ENCODE results near the gene ALKBH6.

Gene ALKBH6

GRCh38 chr19:36025541-36025940, 11.5 kb upstream of the ALKBH6 start:
- ATAC-seq, result no peak
- TF ChIP-seq PPARA (CRISPR knock-in tag; IDR thresholded peaks at IDR 0.05; ENCODE audit: borderline replicate concordance), result no peak
- TF ChIP-seq ARNTL (CRISPR knock-in tag; IDR thresholded peaks at IDR 0.05; ENCODE audit: borderline replicate concordance, low read depth), result no peak
- TF ChIP-seq BACH2 (CRISPR knock-in tag; IDR thresholded peaks at IDR 0.05; ENCODE audit: borderline replicate concordance), result no peak
- no peak for TF ChIP-seq ZNF8 (CRISPR knock-in tag; IDR thresholded peaks at IDR 0.05)
- no peak for TF ChIP-seq OSR1 (CRISPR knock-in tag; IDR thresholded peaks at IDR 0.05)
- TF ChIP-seq ISL1 (CRISPR knock-in tag; IDR thresholded peaks at IDR 0.05), result no peak
- no peak for TF ChIP-seq PATZ1 (CRISPR knock-in tag; IDR thresholded peaks at IDR 0.05; ENCODE audit: borderline replicate concordance)
- no peak for TF ChIP-seq SNAI2 (CRISPR knock-in tag; IDR thresholded peaks at IDR 0.05)
- TF ChIP-seq TCF4 (CRISPR knock-in tag; IDR thresholded peaks at IDR 0.05; ENCODE audit: borderline replicate concordance), result no peak
- no peak for TF ChIP-seq ESRRG (CRISPR knock-in tag; IDR thresholded peaks at IDR 0.05)
- TF ChIP-seq, protein P1, sequence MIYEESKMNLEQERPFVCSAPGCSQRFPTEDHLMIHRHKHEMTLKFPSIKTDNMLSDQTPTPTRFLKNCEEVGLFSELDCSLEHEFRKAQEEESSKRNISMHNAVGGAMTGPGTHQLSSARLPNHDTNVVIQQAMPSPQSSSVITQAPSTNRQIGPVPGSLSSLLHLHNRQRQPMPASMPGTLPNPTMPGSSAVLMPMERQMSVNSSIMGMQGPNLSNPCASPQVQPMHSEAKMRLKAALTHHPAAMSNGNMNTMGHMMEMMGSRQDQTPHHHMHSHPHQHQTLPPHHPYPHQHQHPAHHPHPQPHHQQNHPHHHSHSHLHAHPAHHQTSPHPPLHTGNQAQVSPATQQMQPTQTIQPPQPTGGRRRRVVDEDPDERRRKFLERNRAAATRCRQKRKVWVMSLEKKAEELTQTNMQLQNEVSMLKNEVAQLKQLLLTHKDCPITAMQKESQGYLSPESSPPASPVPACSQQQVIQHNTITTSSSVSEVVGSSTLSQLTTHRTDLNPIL (CRISPR knock-in tag; IDR thresholded peaks at IDR 0.05; ENCODE audit: low read depth), result no peak
- TF ChIP-seq, protein P2, sequence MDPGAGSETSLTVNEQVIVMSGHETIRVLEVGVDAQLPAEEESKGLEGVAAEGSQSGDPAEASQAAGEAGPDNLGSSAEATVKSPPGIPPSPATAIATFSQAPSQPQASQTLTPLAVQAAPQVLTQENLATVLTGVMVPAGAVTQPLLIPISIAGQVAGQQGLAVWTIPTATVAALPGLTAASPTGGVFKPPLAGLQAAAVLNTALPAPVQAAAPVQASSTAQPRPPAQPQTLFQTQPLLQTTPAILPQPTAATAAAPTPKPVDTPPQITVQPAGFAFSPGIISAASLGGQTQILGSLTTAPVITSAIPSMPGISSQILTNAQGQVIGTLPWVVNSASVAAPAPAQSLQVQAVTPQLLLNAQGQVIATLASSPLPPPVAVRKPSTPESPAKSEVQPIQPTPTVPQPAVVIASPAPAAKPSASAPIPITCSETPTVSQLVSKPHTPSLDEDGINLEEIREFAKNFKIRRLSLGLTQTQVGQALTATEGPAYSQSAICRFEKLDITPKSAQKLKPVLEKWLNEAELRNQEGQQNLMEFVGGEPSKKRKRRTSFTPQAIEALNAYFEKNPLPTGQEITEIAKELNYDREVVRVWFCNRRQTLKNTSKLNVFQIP (CRISPR knock-in tag; IDR thresholded peaks at IDR 0.05; ENCODE audit: borderline replicate concordance, low read depth), result no peak
- no peak for TF ChIP-seq TSHZ2 (CRISPR knock-in tag; IDR thresholded peaks at IDR 0.05)
- no peak for TF ChIP-seq ZFP3 (CRISPR knock-in tag; IDR thresholded peaks at IDR 0.05)
- no peak for TF ChIP-seq ZFP30 (CRISPR knock-in tag; IDR thresholded peaks at IDR 0.05)
- no peak for TF ChIP-seq ZNF70 (CRISPR knock-in tag; IDR thresholded peaks at IDR 0.05)
- TF ChIP-seq TOX (CRISPR knock-in tag; IDR thresholded peaks at IDR 0.05; ENCODE audit: borderline replicate concordance), result no peak
- no peak for TF ChIP-seq GLIS3 (CRISPR knock-in tag; IDR thresholded peaks at IDR 0.05)
- no peak for TF ChIP-seq CSDC2 (CRISPR knock-in tag; IDR thresholded peaks at IDR 0.05)
- TF ChIP-seq ZC3H10 (CRISPR knock-in tag; IDR thresholded peaks at IDR 0.05), result no peak

DNA sequence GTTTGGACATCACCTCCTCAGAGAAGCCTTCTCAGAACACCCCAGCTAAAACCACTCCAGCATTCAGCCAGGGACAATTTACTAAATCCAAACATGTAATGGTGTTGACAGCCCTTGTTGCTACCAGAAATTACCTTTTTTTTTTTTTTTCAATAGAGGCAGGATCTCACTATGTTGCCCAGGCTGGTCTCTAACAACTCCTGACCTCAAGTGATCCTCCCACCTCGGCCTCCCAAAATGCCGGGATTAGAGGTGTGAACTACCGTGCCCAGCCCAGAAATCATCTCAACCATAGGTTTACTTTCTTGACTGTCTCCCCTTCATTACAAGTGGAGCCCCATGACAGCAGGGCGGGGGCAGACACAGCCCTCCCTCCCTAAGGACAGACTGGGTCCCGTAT, 9.4 kb upstream of the ALKBH6 start:
- ATAC-seq, result no peak
- no peak for TF ChIP-seq OSR1 (CRISPR knock-in tag; IDR thresholded peaks at IDR 0.05)
- TF ChIP-seq, protein P1 (CRISPR knock-in tag; IDR thresholded peaks at IDR 0.05; ENCODE audit: low read depth), result no peak
- TF ChIP-seq ZFP30 (CRISPR knock-in tag; IDR thresholded peaks at IDR 0.05), result no peak
- TF ChIP-seq SNAI2 (CRISPR knock-in tag; IDR thresholded peaks at IDR 0.05), result no peak
- TF ChIP-seq, protein P2 (CRISPR knock-in tag; IDR thresholded peaks at IDR 0.05; ENCODE audit: borderline replicate concordance, low read depth), result no peak
- no peak for TF ChIP-seq ISL1 (CRISPR knock-in tag; IDR thresholded peaks at IDR 0.05)
- TF ChIP-seq TOX (CRISPR knock-in tag; IDR thresholded peaks at IDR 0.05; ENCODE audit: borderline replicate concordance), result no peak
- TF ChIP-seq CSRNP3 (CRISPR knock-in tag; IDR thresholded peaks at IDR 0.05), result no peak
- no peak for TF ChIP-seq TCF4 (CRISPR knock-in tag; IDR thresholded peaks at IDR 0.05; ENCODE audit: borderline replicate concordance)
- no peak for TF ChIP-seq PATZ1 (CRISPR knock-in tag; IDR thresholded peaks at IDR 0.05; ENCODE audit: borderline replicate concordance)
- no peak for TF ChIP-seq ARNTL (CRISPR knock-in tag; IDR thresholded peaks at IDR 0.05; ENCODE audit: borderline replicate concordance, low read depth)
- TF ChIP-seq ZNF565 (CRISPR knock-in tag; conservative IDR thresholded peaks at IDR 0.05; ENCODE audit: low read depth), result no peak

All from SK-N-SH treated with all-trans-retinoic acid at 6 μM for 48 hours (cell line).